ENCODE measurements around the gene ATRAID. TPM values are rescaled to one million over a fixed set of nuclear protein-coding genes. Genes with fewer than 3 reads are reported as not detected.

Gene ATRAID
- total RNA-seq, 2 donors from 2014 or later: 101 to 140 TPM

DNA sequence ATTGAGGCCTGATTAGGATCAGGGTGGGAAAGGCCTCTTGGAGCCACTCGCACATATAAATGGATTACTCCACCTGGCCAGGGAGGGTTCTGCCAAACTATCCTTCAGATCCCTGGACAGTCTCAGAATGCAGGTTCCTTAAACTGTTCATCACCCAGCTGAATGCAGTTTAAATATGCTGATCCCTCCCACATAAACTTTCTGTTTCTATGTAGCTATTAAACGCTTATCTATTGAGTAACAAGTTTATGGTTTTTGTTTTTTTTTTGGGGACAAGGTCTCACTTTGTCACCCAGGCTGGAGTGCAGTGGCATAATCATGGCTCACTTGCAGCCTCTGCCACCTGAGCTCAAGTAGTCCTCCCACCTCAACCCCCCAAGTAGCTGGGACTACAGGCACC lies 7.2 kb downstream of the ATRAID start:
- Histone ChIP-seq H3K9me3 (ENCODE audit: control insufficient read depth, low read length) (no peaks in the 10 kb centered on the region), H3K9ac (ENCODE audit: extremely low read depth, low read length, poor library complexity, severe bottlenecking) (no peak overlapping the region), H3K4me1 (ENCODE audit: control insufficient read depth, insufficient read depth, low read length) (no peaks in the 10 kb centered on the region), H3K27me3 (ENCODE audit: control insufficient read depth, insufficient read depth, low read length, poor library complexity, severe bottlenecking) (no peaks in the 10 kb centered on the region), H3K36me3 (ENCODE audit: control insufficient read depth, insufficient read depth, low read length) (peaks cover 58% of the 10 kb centered on the region), H3K4me3 (ENCODE audit: low read length) (peak overlapping the region; percentile 85), H3K27ac (ENCODE audit: low read depth, low read length) (no peak overlapping the region)
- peak overlapping the region; percentile 92 for H3K4me3 Mint-ChIP-seq
- no peaks in the 10 kb centered on the region for H3K27me3 Mint-ChIP-seq (ENCODE audit: insufficient read depth)
- 88 to 91% methylated on average over 1 of the region's 2 CpGs for WGBS, 2 experiments (ENCODE audit: insufficient coverage in 1 of 2, insufficient read length in 1 of 2)
- TF ChIP-seq, protein P1, sequence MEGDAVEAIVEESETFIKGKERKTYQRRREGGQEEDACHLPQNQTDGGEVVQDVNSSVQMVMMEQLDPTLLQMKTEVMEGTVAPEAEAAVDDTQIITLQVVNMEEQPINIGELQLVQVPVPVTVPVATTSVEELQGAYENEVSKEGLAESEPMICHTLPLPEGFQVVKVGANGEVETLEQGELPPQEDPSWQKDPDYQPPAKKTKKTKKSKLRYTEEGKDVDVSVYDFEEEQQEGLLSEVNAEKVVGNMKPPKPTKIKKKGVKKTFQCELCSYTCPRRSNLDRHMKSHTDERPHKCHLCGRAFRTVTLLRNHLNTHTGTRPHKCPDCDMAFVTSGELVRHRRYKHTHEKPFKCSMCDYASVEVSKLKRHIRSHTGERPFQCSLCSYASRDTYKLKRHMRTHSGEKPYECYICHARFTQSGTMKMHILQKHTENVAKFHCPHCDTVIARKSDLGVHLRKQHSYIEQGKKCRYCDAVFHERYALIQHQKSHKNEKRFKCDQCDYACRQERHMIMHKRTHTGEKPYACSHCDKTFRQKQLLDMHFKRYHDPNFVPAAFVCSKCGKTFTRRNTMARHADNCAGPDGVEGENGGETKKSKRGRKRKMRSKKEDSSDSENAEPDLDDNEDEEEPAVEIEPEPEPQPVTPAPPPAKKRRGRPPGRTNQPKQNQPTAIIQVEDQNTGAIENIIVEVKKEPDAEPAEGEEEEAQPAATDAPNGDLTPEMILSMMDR (conservative IDR thresholded peaks at IDR 0.05): no peak
- no peaks in the 10 kb centered on the region for H3K9me3 Mint-ChIP-seq
- H3K27ac Mint-ChIP-seq: peak overlapping the region; percentile 55
- peaks cover 26% of the 10 kb centered on the region for H3K4me1 Mint-ChIP-seq
- H3K36me3 Mint-ChIP-seq (ENCODE audit: low read depth): peaks cover 62% of the 10 kb centered on the region
- no peak for DNase-seq

DNA sequence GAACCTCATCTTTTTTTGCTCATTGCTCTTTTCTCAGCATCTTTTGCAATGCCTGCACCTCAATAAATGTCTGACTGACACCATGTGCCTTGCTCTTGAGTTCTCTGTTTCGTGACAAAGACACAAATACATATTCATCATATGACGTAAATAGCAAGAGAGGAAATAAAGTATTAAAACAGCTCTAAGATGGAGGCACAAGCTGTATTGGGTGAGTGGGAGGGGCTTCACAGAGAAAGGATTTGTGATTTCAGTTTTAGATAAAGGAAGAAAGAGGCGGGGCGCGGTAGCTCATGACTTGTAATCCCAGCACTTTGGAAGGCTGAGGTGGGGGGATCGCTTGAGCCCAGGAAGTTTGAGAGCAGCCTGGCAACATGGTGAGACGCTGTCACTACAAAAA lies 8.2 kb downstream of the ATRAID start:
- Mint-ChIP-seq H3K4me1 (peaks cover 26% of the 10 kb centered on the region), H3K4me3 (no peak overlapping the region), H3K27me3 (ENCODE audit: insufficient read depth) (no peaks in the 10 kb centered on the region), H3K36me3 (ENCODE audit: low read depth) (peaks cover 70% of the 10 kb centered on the region), H3K9me3 (no peaks in the 10 kb centered on the region), H3K27ac (peak overlapping the region; percentile 0)
- no peak for DNase-seq
- Histone ChIP-seq H3K4me3 (ENCODE audit: low read length) (no peak overlapping the region), H3K27ac (ENCODE audit: low read depth, low read length) (no peak overlapping the region), H3K9me3 (ENCODE audit: control insufficient read depth, low read length) (no peaks in the 10 kb centered on the region), H3K27me3 (ENCODE audit: control insufficient read depth, insufficient read depth, low read length, poor library complexity, severe bottlenecking) (no peaks in the 10 kb centered on the region), H3K36me3 (ENCODE audit: control insufficient read depth, insufficient read depth, low read length) (peaks cover 66% of the 10 kb centered on the region), H3K4me1 (ENCODE audit: control insufficient read depth, insufficient read depth, low read length) (no peaks in the 10 kb centered on the region), H3K9ac (ENCODE audit: extremely low read depth, low read length, poor library complexity, severe bottlenecking) (no peak overlapping the region)
- 91 to 94% methylated on average over 5 to 7 of the region's 7 CpGs for WGBS, 2 experiments (ENCODE audit: insufficient coverage in 1 of 2, insufficient read length in 1 of 2)
- TF ChIP-seq, protein P1 (conservative IDR thresholded peaks at IDR 0.05): no peak

DNA sequence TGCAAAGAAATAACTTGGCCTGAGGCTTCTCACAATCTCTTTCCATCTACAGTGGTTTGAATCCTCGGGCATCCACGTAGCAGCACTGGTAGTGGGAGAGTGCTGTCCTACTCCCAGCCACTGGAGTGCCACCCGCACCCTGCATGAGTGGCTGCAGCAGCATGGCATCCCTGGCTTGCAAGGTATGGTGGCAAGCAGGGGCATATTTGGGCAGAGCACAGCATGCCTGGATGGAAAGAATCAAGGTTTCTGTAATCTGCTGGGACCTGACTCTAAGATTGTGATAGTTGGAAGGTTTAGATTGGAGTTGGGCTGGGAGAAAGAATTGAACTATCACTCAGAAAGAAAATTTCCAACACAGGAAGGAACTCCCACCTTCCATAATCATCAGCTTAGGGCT lies 9.3 kb downstream of the ATRAID start:
- DNase-seq: no peak
- Mint-ChIP-seq H3K27ac (no peak overlapping the region), H3K36me3 (ENCODE audit: low read depth) (peaks cover 72% of the 10 kb centered on the region), H3K4me1 (peaks cover 24% of the 10 kb centered on the region), H3K4me3 (no peak overlapping the region), H3K27me3 (ENCODE audit: insufficient read depth) (no peaks in the 10 kb centered on the region), H3K9me3 (no peaks in the 10 kb centered on the region)
- Histone ChIP-seq H3K4me3 (ENCODE audit: low read length) (no peak overlapping the region), H3K27ac (ENCODE audit: low read depth, low read length) (no peak overlapping the region), H3K4me1 (ENCODE audit: control insufficient read depth, insufficient read depth, low read length) (no peaks in the 10 kb centered on the region), H3K36me3 (ENCODE audit: control insufficient read depth, insufficient read depth, low read length) (peaks cover 68% of the 10 kb centered on the region), H3K9ac (ENCODE audit: extremely low read depth, low read length, poor library complexity, severe bottlenecking) (no peak overlapping the region), H3K9me3 (ENCODE audit: control insufficient read depth, low read length) (no peaks in the 10 kb centered on the region), H3K27me3 (ENCODE audit: control insufficient read depth, insufficient read depth, low read length, poor library complexity, severe bottlenecking) (no peaks in the 10 kb centered on the region)
- 96 to 100% methylated on average over 2 to 3 of the region's 3 CpGs for WGBS, 2 experiments (ENCODE audit: insufficient coverage in 1 of 2, insufficient read length in 1 of 2)
- TF ChIP-seq, protein P1 (conservative IDR thresholded peaks at IDR 0.05): no peak

Data from endodermal cell (in vitro differentiated cells).